ENCODE measurements around the gene FLT3.

FLT3 gene

GRCh38 chr13:27976362-27977091 is 123.8 kb downstream of the FLT3 start:
- no peak overlapping the region for H3K27ac ChIP-seq
- no peak for DNase-seq
- H3K36me3 ChIP-seq, result no peaks in the 10 kb centered on the region
- no peak for TF ChIP-seq CTCF (IDR thresholded peaks at IDR 0.05; ENCODE audit: low read depth, low read length)
- peaks cover 12% of the 10 kb centered on the region for H3K9me3 ChIP-seq (ENCODE audit: severe bottlenecking)
- H3K4me3 ChIP-seq (ENCODE audit: low read depth, low read length), result no peak overlapping the region
- H3K27me3 ChIP-seq (ENCODE audit: insufficient read depth, low read depth, severe bottlenecking), result peaks cover 100% of the 10 kb centered on the region

- peaks cover 100% of the 10 kb centered on the region for H3K27me3 ChIP-seq (ENCODE audit: insufficient read depth, low read depth, severe bottlenecking)
- no peak for DNase-seq
- peaks cover 13% of the 10 kb centered on the region for H3K9me3 ChIP-seq (ENCODE audit: severe bottlenecking)
- H3K4me3 ChIP-seq (ENCODE audit: low read depth, low read length), result no peak overlapping the region
- H3K36me3 ChIP-seq, result no peaks in the 10 kb centered on the region
- no peak overlapping the region for H3K27ac ChIP-seq
- no peak for TF ChIP-seq CTCF (IDR thresholded peaks at IDR 0.05; ENCODE audit: low read depth, low read length)
Measured at GRCh38 chr13:27975564-27976361, 124.6 kb downstream of the FLT3 start.

GRCh38 chr13:27973961-27974662 is 126.3 kb downstream of the FLT3 start:
- H3K36me3 ChIP-seq, result no peaks in the 10 kb centered on the region
- no peak for TF ChIP-seq CTCF (IDR thresholded peaks at IDR 0.05; ENCODE audit: low read depth, low read length)
- no peak for DNase-seq
- H3K9me3 ChIP-seq (ENCODE audit: severe bottlenecking), result peaks cover 19% of the 10 kb centered on the region
- H3K4me3 ChIP-seq (ENCODE audit: low read depth, low read length), result no peak overlapping the region
- H3K27ac ChIP-seq, result no peak overlapping the region
- H3K27me3 ChIP-seq (ENCODE audit: insufficient read depth, low read depth, severe bottlenecking), result peaks cover 100% of the 10 kb centered on the region

- H3K27me3 ChIP-seq (ENCODE audit: insufficient read depth, low read depth, severe bottlenecking), result peaks cover 100% of the 10 kb centered on the region
- H3K9me3 ChIP-seq (ENCODE audit: severe bottlenecking), result peaks cover 27% of the 10 kb centered on the region
- H3K4me3 ChIP-seq (ENCODE audit: low read depth, low read length), result no peak overlapping the region
- no peak overlapping the region for H3K27ac ChIP-seq
- H3K36me3 ChIP-seq, result no peaks in the 10 kb centered on the region
- no peak for DNase-seq
- TF ChIP-seq CTCF (IDR thresholded peaks at IDR 0.05; ENCODE audit: low read depth, low read length), result no peak
Measured at GRCh38 chr13:27973291-27973690, 127.1 kb downstream of the FLT3 start.

GRCh38 chr13:27972478-27972820 is 127.9 kb downstream of the FLT3 start:
- peaks cover 27% of the 10 kb centered on the region for H3K9me3 ChIP-seq (ENCODE audit: severe bottlenecking)
- peaks cover 100% of the 10 kb centered on the region for H3K27me3 ChIP-seq (ENCODE audit: insufficient read depth, low read depth, severe bottlenecking)
- no peak for DNase-seq
- H3K36me3 ChIP-seq, result no peaks in the 10 kb centered on the region
- no peak for TF ChIP-seq CTCF (IDR thresholded peaks at IDR 0.05; ENCODE audit: low read depth, low read length)
- H3K27ac ChIP-seq, result no peak overlapping the region
- H3K4me3 ChIP-seq (ENCODE audit: low read depth, low read length), result no peak overlapping the region

All from WERI-Rb-1 (cell line).